ENCODE measurements around the gene BMP8B.

DNA sequence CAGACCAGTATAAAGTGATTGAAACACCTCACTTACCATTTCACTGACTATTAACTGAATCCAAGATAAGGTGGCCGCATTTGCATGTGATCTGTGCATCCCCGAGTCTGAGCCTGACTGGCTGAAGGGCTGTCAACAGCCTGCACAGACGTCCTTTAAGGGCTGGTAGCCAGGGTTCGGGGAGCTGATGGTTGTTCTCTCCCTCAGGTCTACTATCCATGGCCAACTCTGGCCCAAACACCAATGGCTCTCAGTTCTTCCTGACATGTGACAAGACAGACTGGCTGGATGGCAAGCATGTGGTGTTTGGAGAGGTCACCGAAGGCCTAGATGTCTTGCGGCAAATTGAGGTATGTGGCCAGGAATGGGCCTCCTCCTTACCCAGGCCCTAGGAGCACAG, 36.0 kb downstream of the BMP8B start:
- TF ChIP-seq CTCF (conservative IDR thresholded peaks at IDR 0.05) (no peak), ZFX (IDR thresholded peaks at IDR 0.05) (no peak)
